Endothelial cell of umbilical vein (primary cell): ENCODE measurements around the gene TOLLIP. TPM values are rescaled to one million over a fixed set of nuclear protein-coding genes. Genes with fewer than 3 reads are reported as not detected.

Source experiments
- BruUV-seq: library from RNA; stranded (reverse); fragments of 400-500 nt; replicated peaks from 2 replicates; lab custom pipeline; 2021; lab: Mats Ljungman, UMichigan
- CTCF ChIA-PET: fragments of 300-600, 350-600 bp; sonication (Branson Sonifier 250); formaldehyde crosslinking; loops from one replicate; lab custom pipeline; 2021; ENCODE audit warnings: antibody characterized with exemption, inconsistent platforms; lab: Charles Lee
- POLR2A ChIA-PET: fragments of 300-600, 350-600 bp; sonication (Branson Sonifier 250); formaldehyde crosslinking; loops from one replicate; lab custom pipeline; 2021; ENCODE audit warnings: antibody characterized with exemption, inconsistent platforms; lab: Charles Lee
- DNase-seq: peaks from one replicate; pipeline ENCODE4 v3.0.0-alpha.2; 2011; ENCODE audit warnings: low read depth, low spot score
- FAIRE-seq: peaks from 2 replicates; lab custom pipeline; 2011; peaks lifted over from hg19 to GRCh38; lab: Jason Lieb, UNC
- H2AFZ ChIP-seq: 2 replicates; pipeline ENCODE4 v1.6.0; 2012; ENCODE audit warnings: low read depth, low read length, control low read depth, inconsistent platforms
- H3K27ac ChIP-seq: 2 replicates; pipeline ENCODE4 v1.5.1; 2011; ENCODE audit warnings: low read depth, mild to moderate bottlenecking, control low read depth, low read length, moderate library complexity; ENCODE audit not compliant: insufficient read depth
- H3K27me3 ChIP-seq, 2 experiments: 2 replicates each; pipeline versions ENCODE4 v1.6.0 to v1.6.1; 2011; ENCODE audit warnings: low read length in 2 of 2, mixed read lengths in 1 of 2; ENCODE audit not compliant: control insufficient read depth in 2 of 2, insufficient read depth in 2 of 2
- H3K36me3 ChIP-seq, 2 experiments: 2 replicates in 1 of 2; 3 replicates in 1 of 2; pipeline ENCODE4 v1.5.1; 2011; ENCODE audit warnings: low read length in 2 of 2, mild to moderate bottlenecking in 1 of 2, moderate library complexity in 1 of 2; ENCODE audit not compliant: control insufficient read depth in 2 of 2, insufficient read depth in 2 of 2; ENCODE audit errors: extremely low read depth in 1 of 2
- H3K4me1 ChIP-seq: 3 replicates; pipeline ENCODE4 v1.5.1; 2011; ENCODE audit warnings: mild to moderate bottlenecking, low read length; ENCODE audit not compliant: control insufficient read depth, insufficient read depth; ENCODE audit errors: extremely low read depth
- H3K4me2 ChIP-seq: 2 replicates; pipeline ENCODE4 v1.6.1; 2011; ENCODE audit warnings: low read length, control low read depth, mixed read lengths; ENCODE audit not compliant: insufficient read depth
- H3K4me3 ChIP-seq, 3 experiments: fragments of 200-600 bp in 1 of 3; sonication (generic), shearing (Covaris generic) in 1 of 3; replicated peaks in 1 of 3; 2 replicates each; pipeline ENCODE4 v1.5.1; 2011 to 2016; ENCODE audit warnings: control low read depth in 3 of 3, low read length in 3 of 3, mild to moderate bottlenecking in 2 of 3, inconsistent platforms in 1 of 3, low read depth in 1 of 3, moderate library complexity in 1 of 3; ENCODE audit not compliant: insufficient read depth in 1 of 3
- H3K79me2 ChIP-seq: 2 replicates; pipeline ENCODE4 v1.6.0; 2012; ENCODE audit warnings: low read length, inconsistent platforms; ENCODE audit not compliant: control insufficient read depth, insufficient read depth
- H3K9ac ChIP-seq: replicated peaks from 2 replicates; pipeline ENCODE3; 2011; ENCODE audit warnings: low read length, control low read depth; ENCODE audit not compliant: insufficient read depth; ENCODE audit errors: extremely low read depth
- H3K9me1 ChIP-seq: replicated peaks from 3 replicates; pipeline ENCODE4 v1.6.0; 2011; ENCODE audit warnings: mild to moderate bottlenecking, low read length; ENCODE audit not compliant: control insufficient read depth, insufficient read depth; ENCODE audit errors: extremely low read depth
- H3K9me3 ChIP-seq: replicated peaks from 2 replicates; pipeline ENCODE4 v1.5.1; 2012; ENCODE audit warnings: low read length, inconsistent platforms; ENCODE audit not compliant: control insufficient read depth, insufficient read depth
- H4K20me1 ChIP-seq: replicated peaks from 2 replicates; pipeline ENCODE3; 2011; ENCODE audit warnings: mild to moderate bottlenecking, low read length; ENCODE audit not compliant: control insufficient read depth, insufficient read depth; ENCODE audit errors: extremely low read depth
- CTCF ChIP-seq, 2 donors: IDR thresholded peaks; 1 replicate in 1 of 2; 2 replicates in 1 of 2; pipeline ENCODE4 v1.5.1; 2011; ENCODE audit warnings: low read length in 2 of 2, mild to moderate bottlenecking in 2 of 2, moderate library complexity in 2 of 2, control low read depth in 1 of 2, inconsistent platforms in 1 of 2, low read depth in 1 of 2; ENCODE audit not compliant: insufficient read depth in 1 of 2; ENCODE audit errors: extremely low read depth in 1 of 2
- EZH2 ChIP-seq: IDR thresholded peaks from 2 replicates; pipeline ENCODE4 v1.6.1; 2012; ENCODE audit warnings: borderline replicate concordance, low read depth, mild to moderate bottlenecking, moderate library complexity, low read length, inconsistent platforms; ENCODE audit not compliant: severe bottlenecking
- FOS ChIP-seq: IDR thresholded peaks from 2 replicates; pipeline ENCODE4 v1.6.1; 2011; ENCODE audit warnings: mild to moderate bottlenecking, low read length, moderate library complexity, borderline replicate concordance; ENCODE audit not compliant: insufficient read depth
- GATA2 ChIP-seq: IDR thresholded peaks from 2 replicates; pipeline ENCODE4 v1.7.0; 2011; ENCODE audit warnings: low read depth, mild to moderate bottlenecking, moderate library complexity, mixed read lengths, low read length; ENCODE audit not compliant: insufficient read length, insufficient read depth
- JUN ChIP-seq: IDR thresholded peaks from 2 replicates; pipeline ENCODE4 v1.6.1; 2011; ENCODE audit warnings: borderline replicate concordance, low read depth; ENCODE audit not compliant: insufficient read length, insufficient read depth
- MAX ChIP-seq: IDR thresholded peaks from 2 replicates; pipeline ENCODE4 v1.6.1; 2011; ENCODE audit not compliant: insufficient read depth, insufficient read length
- MYC ChIP-seq: IDR thresholded peaks from one replicate; pipeline ENCODE4 v1.6.1; 2011; ENCODE audit warnings: mild to moderate bottlenecking, low read depth, low read length
- POLR2A ChIP-seq: IDR thresholded peaks from 2 replicates; pipeline ENCODE4 v1.6.1; 2012; ENCODE audit warnings: low read depth, mild to moderate bottlenecking, control low read depth, low read length
- POLR2AphosphoS5 ChIP-seq: IDR thresholded peaks from 2 replicates; pipeline ENCODE4 v1.6.1; 2012; ENCODE audit warnings: low read depth, mild to moderate bottlenecking, control low read depth, low read length, moderate library complexity; ENCODE audit not compliant: insufficient read depth
- dilution Hi-C: fragments of 300-500 bp; cut with MboI; formaldehyde crosslinking; loops from one replicate; pipeline ENCODE4 v1.15.0; 2019; ENCODE audit warnings: low sequenced_read_pairs; ENCODE audit not compliant: extremely low pct_ligation_motif_present
- intact Hi-C: fragments of 100-400 bp; cut with micrococcal nuclease; formaldehyde crosslinking; loops from one replicate; pipeline ENCODE4 v1.10.0; 2022
- polyA plus RNA-seq, 4 experiments: library from polyadenylated mRNA; depleted of rRNA in 3 of 4; stranded (reverse) in 3 of 4; unstranded in 1 of 4; fragments of >200 nt; gene quantifications; 2 replicates each; pipeline versions ENCODE4 v1.2.1 to v1.2.3, GENCODE V29; 2011 to 2012; ENCODE audit warnings: missing spikeins in 1 of 4
- total RNA-seq: library from RNA; stranded (reverse); gene quantifications from 2 replicates; pipeline ENCODE4 v1.2.3, GENCODE V29; 2021

The TOLLIP gene
- total and polyA plus RNA-seq, 2 donors (not counting 3 experiments of a cell fraction or from before 2014, with no cell fraction given) = 49.6 to 64.8 TPM

- H3K4me2 ChIP-seq = no peak overlapping the region
- no peaks in the 10 kb centered on the region for H4K20me1 ChIP-seq
- no peak overlapping the region for H3K4me3 ChIP-seq
- H3K4me1 ChIP-seq = no peaks in the 10 kb centered on the region
- no peaks in the 10 kb centered on the region for H3K9me3 ChIP-seq
- no peak overlapping the region for H3K9ac ChIP-seq
- H3K27me3 ChIP-seq = no peaks in the 10 kb centered on the region
- H3K79me2 ChIP-seq = no peaks in the 10 kb centered on the region
- no peaks in the 10 kb centered on the region for H3K36me3 ChIP-seq
- no peak for TF ChIP-seq JUN
- dilution Hi-C loops (no loop called here), intact Hi-C loops (no loop called here)
- POLR2A ChIA-PET = no interaction called here
- CTCF ChIA-PET = no interaction called here
- FAIRE-seq (no peak), DNase-seq (no peak)
- H3K27ac ChIP-seq = no peak overlapping the region
- H3K9me1 ChIP-seq = no peaks in the 10 kb centered on the region
- H2AFZ ChIP-seq = no peak overlapping the region
- no TSS peak for BruUV-seq
Measured at GRCh38 chr11:1234771-1235305, 74.6 kb downstream of the TOLLIP start.

- CTCF ChIA-PET = no interaction called here
- Histone ChIP-seq H3K4me2 (no peak overlapping the region), H3K27ac (no peak overlapping the region), H3K4me1 (no peaks in the 10 kb centered on the region), H3K79me2 (no peaks in the 10 kb centered on the region), H3K36me3 (no peaks in the 10 kb centered on the region), H2AFZ (no peak overlapping the region), H3K4me3 (no peak overlapping the region), H3K9me3 (no peaks in the 10 kb centered on the region), H3K27me3 (no peaks in the 10 kb centered on the region), H3K9ac (no peak overlapping the region), H4K20me1 (no peaks in the 10 kb centered on the region), H3K9me1 (no peaks in the 10 kb centered on the region)
- POLR2A ChIA-PET = no interaction called here
- TF ChIP-seq JUN (no peak), GATA2 (no peak), POLR2A (no peak), EZH2 (no peak), MYC (no peak), CTCF (IDR thresholded peaks at IDR 0.05; ENCODE audit: extremely low read depth in 1 of 2, insufficient read depth in 1 of 2, low read depth in 1 of 2, low read length in 2 of 2) (no peak), POLR2AphosphoS5 (no peak), FOS (no peak), MAX (no peak)
- intact Hi-C loops = no loop called here
- no TSS peak for BruUV-seq
- DNase-seq (no peak), FAIRE-seq (no peak)
- dilution Hi-C loops = no loop called here
Measured at GRCh38 chr11:1234054-1234720, 75.2 kb downstream of the TOLLIP start.
